ENCODE data around the gene GTPBP3. TPM values are rescaled to one million over a fixed set of nuclear protein-coding genes. Genes with fewer than 3 reads are reported as not detected.

The GTPBP3 gene
- total and polyA plus RNA-seq, 3 experiments from 2014 or later = 13.3 to 55.7 (median 47.3) TPM

DNA sequence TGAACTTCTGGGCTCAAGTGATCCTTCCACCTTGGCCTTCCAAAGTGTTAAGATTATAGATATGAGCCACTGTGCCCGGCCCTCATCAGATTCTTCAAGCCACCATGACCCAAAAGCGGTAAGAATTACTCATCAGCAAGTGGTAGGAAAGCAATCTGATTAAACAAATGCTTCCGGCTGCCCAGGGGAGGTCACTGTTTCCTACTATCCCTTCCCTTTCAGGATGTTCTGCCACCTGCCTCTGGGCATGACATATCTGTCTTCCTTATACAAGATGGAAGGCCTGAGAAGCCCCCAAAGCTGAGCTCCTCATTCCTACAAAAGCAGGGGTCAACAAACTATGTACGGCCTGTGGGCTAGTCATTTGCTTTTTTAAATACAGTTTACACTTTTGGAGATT is 41.1 kb upstream of the GTPBP3 start:
- Mint-ChIP-seq H3K36me3 (peaks cover 0 to 14% (median 0%) of the 10 kb centered on the region in 3 donors), H3K4me3 (no peak overlapping the region), H3K27me3 (peaks cover 0 to 1% of the 10 kb centered on the region in 2 donors), H3K9me3 (no peaks in the 10 kb centered on the region), H3K4me1 (peaks cover 3 to 7% (median 5%) of the 10 kb centered on the region in 3 donors), H3K27ac (peak overlapping the region in 1 of 8 donors; percentile 54)
- Histone ChIP-seq H3K9me3 (ENCODE audit: low read length) (no peaks in the 10 kb centered on the region), H3K27ac (ENCODE audit: low read depth, low read length) (no peak overlapping the region), H3K27me3 (ENCODE audit: insufficient read depth, low read length, poor library complexity, severe bottlenecking) (no peaks in the 10 kb centered on the region), H3K4me3 (ENCODE audit: low read length) (no peak overlapping the region), H3K36me3 (ENCODE audit: insufficient read depth, low read length) (no peaks in the 10 kb centered on the region), H3K4me1 (ENCODE audit: insufficient read depth, low read length) (no peaks in the 10 kb centered on the region)
- POLR2A ChIA-PET = interaction anchor here (0.7 kb wide), 1 partner anchor 39 kb away, joined by 5 read pairs; no protein-coding TSS in a partner anchor
- DNase-seq = no peak
- CTCF ChIA-PET = interaction anchor here (1.3 to 1.4 kb wide), 2 partner anchors 9 to 22 kb away, joined by 3 to 4 read pairs; no protein-coding TSS in a partner anchor

DNA sequence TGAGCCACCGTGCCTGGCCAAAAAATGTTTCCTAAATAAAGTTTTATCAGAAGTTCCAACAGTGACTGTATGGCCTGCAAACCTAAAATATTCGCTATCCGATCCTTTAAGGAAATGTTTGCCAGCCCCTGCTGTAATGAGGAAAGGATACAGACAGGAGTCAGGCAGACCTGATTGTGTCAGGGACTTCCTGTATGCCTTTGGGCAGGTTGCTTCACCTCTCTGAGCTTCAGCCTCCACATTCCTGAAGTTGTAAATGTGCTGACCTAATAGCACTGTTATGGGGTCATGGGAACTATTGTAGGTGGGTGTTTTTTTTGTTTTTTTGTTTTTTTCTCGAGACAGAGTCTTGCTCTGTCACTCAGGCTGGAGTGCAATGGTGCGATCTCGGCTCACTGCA is 40.4 kb upstream of the GTPBP3 start:
- Histone ChIP-seq H3K36me3 (ENCODE audit: insufficient read depth, low read length) (no peaks in the 10 kb centered on the region), H3K4me1 (ENCODE audit: insufficient read depth, low read length) (peaks cover under 1% of the 10 kb centered on the region), H3K27ac (ENCODE audit: low read depth, low read length) (no peak overlapping the region), H3K4me3 (ENCODE audit: low read length) (no peak overlapping the region), H3K9me3 (ENCODE audit: low read length) (no peaks in the 10 kb centered on the region), H3K27me3 (ENCODE audit: insufficient read depth, low read length, poor library complexity, severe bottlenecking) (no peaks in the 10 kb centered on the region)
- CTCF ChIA-PET = interaction anchor here (1.3 to 1.4 kb wide), 2 partner anchors 8 to 21 kb away, joined by 3 to 4 read pairs; no protein-coding TSS in a partner anchor
- POLR2A ChIA-PET = no interaction called here
- H3K4me3 Mint-ChIP-seq = no peak overlapping the region
- peaks cover 0 to 1% of the 10 kb centered on the region in 2 donors for H3K27me3 Mint-ChIP-seq
- peaks cover 0 to 14% (median 0%) of the 10 kb centered on the region in 3 donors for H3K36me3 Mint-ChIP-seq
- H3K4me1 Mint-ChIP-seq = peaks cover 4 to 9% (median 7%) of the 10 kb centered on the region in 3 donors
- no peak for DNase-seq
- no peak overlapping the region for H3K27ac Mint-ChIP-seq
- H3K9me3 Mint-ChIP-seq = no peaks in the 10 kb centered on the region

DNA sequence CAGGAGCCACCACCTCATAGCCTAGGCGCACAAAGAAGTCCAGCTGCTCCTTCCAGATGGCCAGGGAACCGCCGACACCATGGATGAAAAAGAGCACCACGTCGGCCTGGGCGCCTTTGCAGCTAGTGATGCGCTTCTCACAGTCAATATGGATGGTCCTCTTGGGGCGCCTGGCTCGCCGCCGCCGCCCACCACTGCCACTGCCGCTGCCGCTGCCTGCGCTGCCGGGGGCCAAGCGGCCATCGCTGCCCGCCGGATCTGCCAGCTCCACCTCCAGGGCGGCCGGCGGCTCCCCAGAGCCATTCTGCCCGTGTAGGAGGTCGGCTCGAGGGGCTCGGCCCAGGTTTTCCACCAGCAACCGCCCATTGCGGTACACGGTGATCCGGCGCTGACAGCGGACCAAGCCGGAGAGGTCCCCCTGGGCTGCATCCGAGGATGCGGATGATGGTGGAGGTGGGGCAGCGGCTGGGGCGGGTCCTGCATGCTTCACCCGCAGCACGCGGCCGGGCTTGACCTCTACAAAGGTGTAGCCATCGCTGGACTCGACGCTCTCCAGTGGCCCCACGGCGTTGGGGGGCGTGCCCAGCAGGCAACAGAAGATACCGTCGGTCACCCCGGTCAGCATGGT is 36.2 kb upstream of the GTPBP3 start:
- Mint-ChIP-seq H3K4me3 (peak overlapping the region in 2 of 7 donors; percentile 13 to 71), H3K27me3 (no peaks in the 10 kb centered on the region), H3K27ac (peak overlapping the region in 2 of 8 donors; percentile 15 to 50), H3K4me1 (peaks cover 23 to 37% (median 28%) of the 10 kb centered on the region in 3 donors), H3K36me3 (peaks cover 0 to 11% (median 0%) of the 10 kb centered on the region in 3 donors), H3K9me3 (no peaks in the 10 kb centered on the region)
- no peak overlapping the region for H3K4me3 ChIP-seq (ENCODE audit: low read length)
- H3K4me1 ChIP-seq (ENCODE audit: insufficient read depth, low read length) = peaks cover 21% of the 10 kb centered on the region
- no peak for DNase-seq
- ChIA-PET CTCF (no interaction called here), POLR2A (no interaction called here)
- no peak overlapping the region for H3K27ac ChIP-seq (ENCODE audit: low read depth, low read length)
- no peaks in the 10 kb centered on the region for H3K9me3 ChIP-seq (ENCODE audit: low read length)
- no peaks in the 10 kb centered on the region for H3K27me3 ChIP-seq (ENCODE audit: insufficient read depth, low read length, poor library complexity, severe bottlenecking)
- H3K36me3 ChIP-seq (ENCODE audit: insufficient read depth, low read length) = no peaks in the 10 kb centered on the region

DNA sequence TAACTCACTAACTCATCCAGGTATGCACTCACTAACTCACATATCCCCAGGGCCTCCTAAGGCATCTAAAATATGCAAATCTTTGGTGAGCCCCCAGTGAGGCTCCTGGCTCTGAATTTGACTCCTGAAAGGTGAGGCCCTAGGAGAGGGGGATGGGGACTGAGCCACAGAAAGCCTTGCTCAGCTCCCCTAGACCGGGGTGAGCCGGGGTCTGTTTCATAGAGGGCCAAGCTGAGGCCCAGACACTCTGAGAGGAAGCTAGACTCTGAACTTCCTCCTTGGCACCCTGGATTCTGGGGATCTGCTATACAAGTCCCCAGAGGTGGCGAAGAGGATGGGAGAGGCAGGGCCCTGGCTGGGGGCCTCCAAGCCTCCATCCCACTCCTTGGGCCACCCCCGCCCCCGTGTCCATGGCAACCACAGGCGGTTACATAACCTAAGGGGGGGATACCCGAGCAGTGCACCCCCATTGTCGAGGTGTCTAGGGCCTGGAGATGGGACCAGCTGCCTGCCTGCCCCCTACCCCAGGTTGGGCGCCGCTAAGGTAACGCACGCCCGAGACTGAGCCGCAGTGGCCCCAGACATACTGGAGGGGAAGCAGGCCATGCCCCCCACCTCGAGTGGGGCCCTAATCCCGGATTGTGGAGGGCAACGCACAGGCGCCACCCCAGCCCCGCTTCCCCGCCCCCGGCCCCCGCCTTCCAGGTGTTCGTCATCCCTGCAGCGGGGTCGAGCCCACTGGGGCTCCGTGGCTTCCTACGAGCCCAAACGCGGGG is 34.8 kb upstream of the GTPBP3 start:
- Mint-ChIP-seq H3K27me3 (no peaks in the 10 kb centered on the region), H3K4me3 (peak overlapping the region; percentile 55 to 82 (median 74)), H3K4me1 (peaks cover 28 to 44% (median 35%) of the 10 kb centered on the region in 3 donors), H3K9me3 (no peaks in the 10 kb centered on the region), H3K36me3 (peaks cover 0 to 8% (median 0%) of the 10 kb centered on the region in 3 donors), H3K27ac (peak overlapping the region in 6 of 8 donors; percentile 12 to 80 (median 57))
- ChIA-PET CTCF (interaction anchor here (0.9 to 1.5 kb wide), 3 partner anchors 10 to 193 kb away, joined by 3 to 4 read pairs (median 3); no protein-coding TSS in a partner anchor), POLR2A (interaction anchor here (0.9 kb wide), 1 partner anchor 88 kb away, joined by 3 read pairs; no protein-coding TSS in a partner anchor)
- DNase-seq = peak in 2 of 5 donors; percentile 17 to 67
- H3K9me3 ChIP-seq (ENCODE audit: low read length) = no peaks in the 10 kb centered on the region
- H3K4me1 ChIP-seq (ENCODE audit: insufficient read depth, low read length) = peaks cover 28% of the 10 kb centered on the region
- H3K27ac ChIP-seq (ENCODE audit: low read depth, low read length) = peak overlapping the region; percentile 53
- peak overlapping the region; percentile 66 for H3K4me3 ChIP-seq (ENCODE audit: low read length)
- H3K36me3 ChIP-seq (ENCODE audit: insufficient read depth, low read length) = no peaks in the 10 kb centered on the region
- H3K27me3 ChIP-seq (ENCODE audit: insufficient read depth, low read length, poor library complexity, severe bottlenecking) = no peaks in the 10 kb centered on the region

DNA sequence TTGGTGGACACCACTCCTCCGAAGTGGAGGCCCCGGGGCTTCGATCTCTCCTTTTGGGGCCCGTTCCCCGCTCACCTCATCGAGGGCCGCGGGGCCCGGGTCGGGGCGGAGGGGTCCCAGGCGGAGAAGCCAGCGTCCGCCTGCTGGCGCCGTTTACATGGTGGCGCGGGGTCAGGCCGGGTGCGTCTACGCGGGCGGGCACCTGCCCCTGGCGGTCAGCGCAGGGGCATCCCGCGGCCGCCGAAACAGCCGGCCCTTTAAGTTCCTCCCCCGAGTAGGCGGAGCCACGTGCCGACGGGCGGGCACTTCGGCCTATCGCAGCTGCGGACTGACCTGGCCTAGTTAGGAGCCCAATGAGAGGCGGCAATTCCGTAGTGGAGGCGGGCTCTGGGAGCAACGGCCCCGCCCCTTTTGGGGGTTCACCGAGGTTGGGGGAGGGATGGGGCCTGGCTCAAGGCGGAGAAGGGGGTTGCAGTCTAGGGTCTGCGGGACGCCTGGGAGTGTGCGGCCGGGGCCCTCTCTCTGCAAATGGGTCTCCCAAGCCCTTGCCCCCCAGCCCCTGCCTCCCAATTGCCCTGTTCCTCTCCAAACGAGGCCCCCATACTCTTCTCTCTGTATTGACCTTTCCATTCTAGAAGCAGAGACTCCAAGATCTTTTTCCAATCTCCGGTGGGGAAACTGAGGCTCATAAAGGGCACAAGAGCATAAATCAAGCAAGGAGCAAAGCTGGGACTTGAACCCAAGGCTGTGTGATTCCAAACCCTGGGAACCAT is 34.0 kb upstream of the GTPBP3 start, which contains the start of gene ABHD8:
TSS of gene ABHD8 (minus strand) at position 259 of the 773 bp plus-strand sequence. CDS start 1,809 bp downstream, outside the sequence.
- DNase-seq = peak; percentile 88 to 94 (median 91)
- Mint-ChIP-seq H3K27me3 (no peaks in the 10 kb centered on the region), H3K27ac (peak within 1 kb of the TSS; percentile 23 to 95 (median 71)), H3K9me3 (no peaks in the 10 kb centered on the region), H3K4me1 (peaks cover 32 to 50% (median 41%) of the 10 kb centered on the region in 3 donors), H3K4me3 (peak within 1 kb of the TSS; percentile 74 to 100 (median 78)), H3K36me3 (peaks cover 0 to 5% (median 0%) of the 10 kb centered on the region in 3 donors)
- no peaks in the 10 kb centered on the region for H3K36me3 ChIP-seq (ENCODE audit: insufficient read depth, low read length)
- ChIA-PET CTCF (interaction anchor here (0.6 to 1.5 kb wide), 6 partner anchors 9 to 193 kb away, joined by 3 to 8 read pairs (median 3); no protein-coding TSS in a partner anchor), POLR2A (interaction anchor here (0.9 kb wide), 1 partner anchor 11 kb away, joined by 3 read pairs; no protein-coding TSS in a partner anchor)
- H3K4me3 ChIP-seq (ENCODE audit: low read length) = peak within 1 kb of the TSS; percentile 66
- H3K27me3 ChIP-seq (ENCODE audit: insufficient read depth, low read length, poor library complexity, severe bottlenecking) = no peaks in the 10 kb centered on the region
- peaks cover 28% of the 10 kb centered on the region for H3K4me1 ChIP-seq (ENCODE audit: insufficient read depth, low read length)
- H3K9me3 ChIP-seq (ENCODE audit: low read length) = no peaks in the 10 kb centered on the region
- H3K27ac ChIP-seq (ENCODE audit: low read depth, low read length) = peak within 1 kb of the TSS; percentile 53

DNA sequence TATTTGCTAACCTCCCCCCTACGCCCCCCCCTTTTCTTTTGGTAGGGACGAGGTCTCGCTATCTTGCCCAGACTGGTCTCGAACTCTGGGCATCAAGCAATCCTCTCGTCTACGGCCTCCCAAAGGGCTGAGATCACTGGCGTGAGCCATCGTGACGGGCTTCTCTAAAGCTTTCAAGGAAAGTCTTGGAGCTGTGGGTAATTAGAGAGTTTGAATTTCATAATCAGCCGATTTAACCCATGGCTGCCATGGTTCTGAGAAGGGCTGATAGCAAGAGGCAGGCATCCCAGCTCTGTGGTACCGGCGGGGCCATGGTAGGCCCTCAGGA is 33.4 kb upstream of the GTPBP3 start:
- CTCF ChIA-PET = interaction anchor here (0.6 to 1.8 kb wide), 7 partner anchors 9 to 192 kb away, joined by 3 to 8 read pairs (median 3); no protein-coding TSS in a partner anchor
- H3K27ac ChIP-seq (ENCODE audit: low read depth, low read length) = peak overlapping the region; percentile 53
- peak overlapping the region; percentile 66 for H3K4me3 ChIP-seq (ENCODE audit: low read length)
- Mint-ChIP-seq H3K4me3 (peak overlapping the region; percentile 74 to 100 (median 75)), H3K36me3 (peaks cover 0 to 4% (median 0%) of the 10 kb centered on the region in 3 donors), H3K4me1 (peaks cover 33 to 50% (median 42%) of the 10 kb centered on the region in 3 donors), H3K27ac (peak overlapping the region in 5 of 8 donors; percentile 23 to 90 (median 81)), H3K9me3 (no peaks in the 10 kb centered on the region), H3K27me3 (no peaks in the 10 kb centered on the region)
- no peak for DNase-seq
- no peaks in the 10 kb centered on the region for H3K27me3 ChIP-seq (ENCODE audit: insufficient read depth, low read length, poor library complexity, severe bottlenecking)
- no peaks in the 10 kb centered on the region for H3K36me3 ChIP-seq (ENCODE audit: insufficient read depth, low read length)
- H3K9me3 ChIP-seq (ENCODE audit: low read length) = no peaks in the 10 kb centered on the region
- peaks cover 30% of the 10 kb centered on the region for H3K4me1 ChIP-seq (ENCODE audit: insufficient read depth, low read length)
- POLR2A ChIA-PET = interaction anchor here (0.9 kb wide), 1 partner anchor 11 kb away, joined by 3 read pairs; no protein-coding TSS in a partner anchor

Data from CD8-positive, alpha-beta memory T cell (primary cell).